GM13977 (cell line): ENCODE data around the gene DCAF15.

Experiments used
- DNase-seq: peaks from one replicate; pipeline ENCODE4 v3.0.0; 2012; ENCODE audit warnings: low spot score
- CTCF ChIP-seq: IDR thresholded peaks from 2 replicates; pipeline ENCODE4 v1.5.1; 2012; ENCODE audit warnings: mild to moderate bottlenecking, control low read depth; ENCODE audit not compliant: insufficient read depth; ENCODE audit errors: extremely low read depth, missing control alignments
- in situ Hi-C: fragments of 300-500 bp; cut with MboI; formaldehyde crosslinking; loops from one replicate; pipeline ENCODE4 v1.12.0; 2022; ENCODE audit warnings: low sequenced_read_pairs, low pct_unique_long_range_greater_than_20kb, mixed read lengths, inconsistent platforms; ENCODE audit not compliant: unreplicated experiment

The DCAF15 gene

GRCh38 chr19:13952931-13953531 lies 722 bp downstream of the DCAF15 start:
- in situ Hi-C loops, result no loop called here
- TF ChIP-seq CTCF, result no peak
- DNase-seq, result no peak

GRCh38 chr19:13954185-13954584 lies 1.9 kb downstream of the DCAF15 start:
- DNase-seq, result no peak
- in situ Hi-C loops, result no loop called here
- no peak for TF ChIP-seq CTCF

GRCh38 chr19:13955662-13956364 lies 3.5 kb downstream of the DCAF15 start:
- in situ Hi-C loops, result no loop called here
- no peak for DNase-seq
- no peak for TF ChIP-seq CTCF

- DNase-seq, result no peak
- no peak for TF ChIP-seq CTCF
- in situ Hi-C loops, result no loop called here
These were observed 4.0 kb downstream of the DCAF15 start for GRCh38 chr19:13956365-13956744.

GRCh38 chr19:13957051-13957450 lies 4.7 kb downstream of the DCAF15 start:
- TF ChIP-seq CTCF, result no peak
- in situ Hi-C loops, result no loop called here
- no peak for DNase-seq

- in situ Hi-C loops, result no loop called here
- TF ChIP-seq CTCF, result no peak
These were observed 5.7 kb downstream of the DCAF15 start for GRCh38 chr19:13958043-13958442.

More at GRCh38 chr19:13958043-13958442, 5.7 kb downstream of the DCAF15 start:
- DNase-seq, result no peak
